DMS 273 (cell line): Measurements from ENCODE around the gene CDX4.
"Not testable (repeated sequence)": the region's sequence is repeated elsewhere in the genome, so short reads cannot be mapped to it uniquely, and the experiment has no call there.

Experiments used
- DNase-seq: peaks from one replicate; lab custom pipeline; 2025; ENCODE audit not compliant: unreplicated experiment; lab: John Stamatoyannopoulos, UW

CDX4 gene, protein sequence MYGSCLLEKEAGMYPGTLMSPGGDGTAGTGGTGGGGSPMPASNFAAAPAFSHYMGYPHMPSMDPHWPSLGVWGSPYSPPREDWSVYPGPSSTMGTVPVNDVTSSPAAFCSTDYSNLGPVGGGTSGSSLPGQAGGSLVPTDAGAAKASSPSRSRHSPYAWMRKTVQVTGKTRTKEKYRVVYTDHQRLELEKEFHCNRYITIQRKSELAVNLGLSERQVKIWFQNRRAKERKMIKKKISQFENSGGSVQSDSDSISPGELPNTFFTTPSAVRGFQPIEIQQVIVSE

GRCh38 chrX:73446831-73447230 lies at the start of gene CDX4:
CDX4 (plus strand) TSS chrX:73447053; CDS start chrX:73447254, 201 bp downstream.
- no peak for DNase-seq

DNA sequence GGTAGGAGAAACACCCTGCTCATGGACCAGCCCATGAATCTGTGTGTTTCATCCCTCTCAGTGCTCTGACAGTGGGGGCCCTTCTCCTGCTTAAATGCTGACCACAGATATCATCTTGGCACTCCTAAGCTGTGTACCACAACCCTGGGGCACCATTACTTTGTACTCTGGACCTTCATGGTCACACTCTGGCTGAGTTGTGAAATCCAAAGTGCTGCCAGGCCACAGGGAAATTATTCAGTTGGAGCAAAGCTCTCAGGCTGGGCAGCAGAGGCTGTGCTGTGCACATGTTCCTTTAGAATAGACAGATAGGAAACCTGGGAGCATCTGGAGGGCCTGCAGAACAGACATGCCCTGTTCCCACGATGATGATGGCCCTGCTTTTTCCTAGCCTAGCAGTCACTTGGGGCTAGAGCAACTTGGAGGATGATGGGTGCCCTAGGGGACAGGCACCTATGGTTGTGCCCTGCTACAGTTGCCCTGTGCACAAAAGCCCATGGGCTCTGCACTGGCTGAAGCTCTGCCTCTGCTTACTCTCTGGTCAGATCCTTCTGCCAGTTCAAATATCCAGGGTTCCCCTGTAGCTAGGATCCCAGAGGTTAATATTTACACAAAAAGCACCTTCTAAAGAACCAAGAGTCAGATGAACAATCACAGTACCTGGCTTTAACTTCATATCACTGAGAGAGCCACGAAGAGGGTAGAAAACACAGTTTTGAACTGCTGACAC lies 48.5 kb upstream of the CDX4 start:
- DNase-seq: no peak

DNA sequence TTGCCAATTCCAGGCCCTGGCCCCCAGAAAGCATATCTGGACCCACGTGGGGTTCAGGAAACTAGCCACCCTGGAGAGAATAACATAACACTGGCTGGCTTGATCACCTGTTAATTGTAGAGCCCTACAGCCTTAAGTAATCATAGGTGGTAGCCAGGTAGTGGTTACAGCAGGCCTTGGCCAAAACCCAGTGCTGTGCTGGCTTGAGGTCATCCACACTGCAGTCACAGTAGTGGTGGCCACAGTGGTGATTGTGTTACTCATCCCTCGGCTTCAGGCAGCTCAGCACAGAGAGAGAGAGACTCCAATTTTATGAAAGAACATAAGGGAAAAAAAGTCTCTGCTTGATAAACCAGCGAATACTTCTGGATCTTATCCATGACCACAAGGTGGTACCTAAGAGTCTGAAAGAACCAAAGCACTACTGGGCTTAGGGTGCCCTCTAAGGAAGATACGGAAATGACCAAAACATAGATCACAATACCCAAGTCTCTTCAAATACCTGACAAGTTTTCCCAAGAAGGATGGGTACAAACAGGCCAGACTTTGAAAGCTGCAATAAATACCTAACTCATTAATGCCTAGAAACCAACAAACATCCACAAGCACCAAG lies 46.6 kb upstream of the CDX4 start:
- peak; percentile 16 for DNase-seq

- DNase-seq: no peak
These were observed 45.1 kb upstream of the CDX4 start for GRCh38 chrX:73401591-73402266.

- DNase-seq: no peak
These were observed 33.9 kb upstream of the CDX4 start for GRCh38 chrX:73412930-73413329.

DNA sequence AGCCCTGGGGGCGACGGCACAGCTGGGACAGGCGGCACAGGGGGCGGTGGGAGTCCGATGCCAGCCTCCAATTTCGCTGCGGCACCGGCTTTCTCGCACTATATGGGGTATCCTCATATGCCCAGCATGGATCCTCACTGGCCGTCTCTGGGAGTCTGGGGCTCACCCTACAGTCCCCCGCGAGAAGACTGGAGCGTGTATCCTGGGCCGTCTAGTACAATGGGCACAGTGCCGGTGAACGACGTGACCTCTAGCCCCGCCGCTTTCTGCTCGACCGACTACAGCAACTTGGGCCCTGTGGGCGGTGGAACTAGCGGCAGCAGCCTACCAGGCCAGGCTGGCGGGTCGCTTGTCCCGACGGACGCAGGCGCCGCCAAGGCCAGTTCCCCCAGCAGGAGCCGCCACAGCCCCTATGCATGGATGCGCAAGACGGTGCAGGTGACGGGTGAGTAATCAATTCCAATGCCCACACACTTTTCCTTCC lies 500 bp downstream of the CDX4 start:
- DNase-seq: no peak

- no peak for DNase-seq
These were observed 1.5 kb downstream of the CDX4 start for GRCh38 chrX:73448379-73448778.

- DNase-seq: no peak
These were observed 8.3 kb downstream of the CDX4 start for GRCh38 chrX:73455171-73455570.

DNA sequence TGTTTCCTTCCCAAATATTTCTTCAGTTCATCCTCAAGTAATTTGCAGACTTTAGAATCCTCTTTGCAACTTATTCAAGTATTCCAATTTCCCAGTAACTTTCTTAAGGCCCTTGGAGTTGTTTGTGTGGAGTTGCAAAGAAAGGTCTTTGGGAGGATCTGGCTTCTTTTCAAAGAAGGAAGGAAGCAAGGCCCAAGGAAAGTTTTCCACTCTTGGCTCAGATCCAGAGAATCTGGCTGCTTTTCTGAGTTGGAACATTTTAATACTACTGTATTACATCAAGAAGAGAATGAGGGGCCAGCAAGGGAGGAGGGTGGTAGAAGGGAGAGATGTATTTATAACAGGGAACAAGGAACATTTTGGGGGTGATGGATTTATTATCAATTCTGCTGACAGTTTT lies 10.5 kb downstream of the CDX4 start:
- peak; percentile 5 for DNase-seq

- no peak for DNase-seq
These were observed 21.5 kb downstream of the CDX4 start for GRCh38 chrX:73468376-73468775.

- DNase-seq: peak; percentile 9
These were observed 32.1 kb downstream of the CDX4 start for GRCh38 chrX:73478961-73479360.

DNA sequence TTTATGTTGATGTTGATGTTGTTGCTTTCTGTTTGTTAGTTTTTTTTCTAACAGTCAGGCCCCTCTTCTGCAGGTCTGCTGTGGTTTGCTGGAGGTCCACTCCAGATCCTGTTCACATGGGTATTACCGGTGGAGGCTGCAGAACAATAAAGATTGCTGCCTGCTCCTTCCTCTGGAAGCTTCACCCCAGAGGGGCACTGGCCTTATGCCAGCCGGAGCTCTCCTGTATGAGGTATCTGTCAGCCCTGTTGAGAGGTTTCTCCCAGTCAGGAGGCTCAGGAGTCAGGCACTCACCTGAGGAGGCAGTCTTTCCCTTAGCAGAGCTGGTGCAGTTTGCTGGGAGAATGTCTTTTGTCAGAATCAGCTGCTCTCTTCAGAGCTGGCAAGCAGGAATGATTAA lies 34.7 kb downstream of the CDX4 start:
- no peak for DNase-seq

DNA sequence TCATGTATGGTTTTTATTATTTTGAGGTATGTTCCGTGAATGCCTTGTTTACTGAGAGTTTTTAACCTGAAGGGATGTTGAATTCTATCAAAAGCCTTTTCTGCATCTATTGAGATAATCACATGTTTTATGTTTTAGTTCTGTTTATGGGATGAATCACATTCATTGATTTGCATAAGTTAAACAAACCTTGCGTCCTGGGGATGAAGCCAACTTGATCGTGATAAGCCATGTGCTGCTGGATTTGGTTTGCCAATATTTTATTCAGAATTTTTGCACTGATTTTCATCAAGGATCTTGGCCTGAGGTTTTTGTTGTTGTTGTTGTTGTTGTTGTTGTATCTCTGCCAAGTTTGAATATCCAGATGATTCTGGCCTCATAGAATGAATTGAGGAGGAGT lies 43.8 kb downstream of the CDX4 start:
- no peak for DNase-seq

DNA sequence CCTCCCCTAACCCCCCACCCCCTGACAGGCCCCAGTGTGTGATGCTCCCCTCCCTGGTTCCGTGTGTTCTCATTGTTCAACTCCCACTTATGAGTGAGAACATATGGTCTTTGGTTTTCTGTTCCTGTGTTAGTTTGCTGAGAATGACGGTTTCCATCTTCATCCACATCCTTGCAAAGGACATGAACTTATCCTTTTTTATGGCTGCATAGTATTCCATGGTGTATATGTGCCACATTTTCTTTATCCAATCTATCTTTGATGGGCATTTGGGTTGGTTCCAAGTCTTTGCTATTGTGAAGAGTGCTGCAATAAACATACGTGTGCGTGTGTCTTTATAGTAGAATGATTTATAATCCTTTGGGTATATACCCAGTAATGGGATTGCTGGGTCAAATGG lies 45.3 kb downstream of the CDX4 start:
- DNase-seq: not testable (repeated sequence)
